B cell (primary cell): ENCODE results near the gene TGFBI. TPM values are rescaled to one million over a fixed set of nuclear protein-coding genes. Genes with fewer than 3 reads are reported as not detected.

Experiments used
- ATAC-seq: fragments of 200-7000 bp; cut with Tn5 transposase; one replicate; pipeline ENCODE4 v1.10.0; 2021; ENCODE audit warnings: low read depth, mild to moderate bottlenecking, moderate number of reproducible peaks, moderate library complexity
- CTCF ChIA-PET: fragments of 350-600 bp; sonication (Branson Sonifier 250); formaldehyde crosslinking; loops from one replicate; lab custom pipeline; 2021; ENCODE audit warnings: antibody characterized with exemption, inconsistent platforms; lab: Charles Lee
- POLR2A ChIA-PET: fragments of 350-600 bp; sonication (Branson Sonifier 250); formaldehyde crosslinking; loops from one replicate; lab custom pipeline; 2021; ENCODE audit warnings: antibody characterized with exemption; lab: Charles Lee
- DNase-seq: peaks from one replicate; pipeline ENCODE4 v3.0.0; 2013
- H2AFZ ChIP-seq: 2 replicates; pipeline ENCODE4 v1.6.1; 2012; ENCODE audit warnings: mild to moderate bottlenecking, low read depth, low read length; ENCODE audit not compliant: insufficient read depth, poor library complexity, severe bottlenecking
- H3K27ac ChIP-seq, 2 donors: 1 replicate in 1 of 2; 2 replicates in 1 of 2; pipeline ENCODE4 v1.5.1; 2012 to 2013; ENCODE audit warnings: low read length in 2 of 2, mild to moderate bottlenecking in 2 of 2, moderate library complexity in 1 of 2
- H3K27me3 ChIP-seq, 4 experiments: fragments of 200-600 bp in 1 of 4; sonication (generic) in 1 of 4; replicated peaks in 1 of 4; 1 replicate in 2 of 4; 2 replicates in 2 of 4; pipeline versions ENCODE4 v1.6.1 to v1.7.0; 2013 to 2016; ENCODE audit warnings: low read length in 3 of 4, mild to moderate bottlenecking in 2 of 4, mixed read lengths in 1 of 4, moderate library complexity in 1 of 4; ENCODE audit not compliant: insufficient read depth in 4 of 4, control insufficient read depth in 3 of 4; ENCODE audit errors: control extremely low read depth in 1 of 4
- H3K36me3 ChIP-seq, 2 experiments: replicated peaks in 1 of 2; 1 replicate in 1 of 2; 2 replicates in 1 of 2; pipeline versions ENCODE4 v1.6.1 to v1.7.1; 2013; ENCODE audit warnings: low read length in 1 of 2; ENCODE audit not compliant: insufficient read depth in 2 of 2, control insufficient read depth in 1 of 2; ENCODE audit errors: control extremely low read depth in 1 of 2, extremely low read depth in 1 of 2
- H3K4me1 ChIP-seq, 2 donors: fragments of 200-600 bp in 1 of 2; sonication (generic) in 1 of 2; 1 replicate in 1 of 2; 2 replicates in 1 of 2; pipeline versions ENCODE4 v1.5.1 to v1.6.1; 2013 to 2017; ENCODE audit warnings: low read length in 2 of 2; ENCODE audit not compliant: control insufficient read depth in 2 of 2, insufficient read depth in 2 of 2
- H3K4me2 ChIP-seq: replicated peaks from 2 replicates; pipeline ENCODE3; 2012; ENCODE audit warnings: mild to moderate bottlenecking, low read depth, low read length; ENCODE audit not compliant: poor library complexity, severe bottlenecking
- H3K4me3 ChIP-seq, 5 experiments: fragments of 200-600 bp in 1 of 5; sonication (generic) in 1 of 5; 1 replicate in 3 of 5; 2 replicates in 2 of 5; pipeline versions ENCODE4 v1.5.1 to v1.7.0; 2011 to 2016; ENCODE audit warnings: low read length in 4 of 5, mild to moderate bottlenecking in 4 of 5, low read depth in 2 of 5, control low read depth in 1 of 5, moderate library complexity in 1 of 5; ENCODE audit not compliant: insufficient read depth in 1 of 5; ENCODE audit errors: control extremely low read depth in 1 of 5, extremely low read depth in 1 of 5
- H3K79me2 ChIP-seq: fragments of 200-600 bp; sonication (generic); one replicate; pipeline ENCODE4 v1.6.0; 2016; ENCODE audit warnings: low read length; ENCODE audit not compliant: control insufficient read depth, insufficient read depth
- H3K9ac ChIP-seq: fragments of 200-600 bp; sonication (generic); 2 replicates; pipeline ENCODE4 v1.6.1; 2017; ENCODE audit warnings: mild to moderate bottlenecking, low read length, moderate library complexity
- H3K9me3 ChIP-seq, 3 donors: one replicate each; pipeline versions ENCODE4 v1.6.1 to v1.7.1; 2013; ENCODE audit warnings: low read length in 2 of 3; ENCODE audit not compliant: control insufficient read depth in 2 of 3, insufficient read depth in 1 of 3; ENCODE audit errors: control extremely low read depth in 1 of 3
- H4K20me1 ChIP-seq: 2 replicates; pipeline ENCODE4 v1.6.0; 2012; ENCODE audit warnings: mild to moderate bottlenecking, low read length; ENCODE audit not compliant: insufficient read depth, control insufficient read depth, poor library complexity, severe bottlenecking
- H3K27ac Mint-ChIP-seq: one replicate; pipeline ENCODE4 v1.8.0; 2021; ENCODE audit warnings: mixed read lengths
- H3K27me3 Mint-ChIP-seq: one replicate; pipeline ENCODE4 v1.8.0; 2021; ENCODE audit warnings: mixed read lengths
- H3K4me1 Mint-ChIP-seq: one replicate; pipeline ENCODE4 v1.8.0; 2021; ENCODE audit warnings: mixed read lengths
- H3K4me3 Mint-ChIP-seq: one replicate; pipeline ENCODE4 v1.8.0; 2021; ENCODE audit warnings: mixed read lengths
- H3K9me3 Mint-ChIP-seq: one replicate; pipeline ENCODE4 v1.8.0; 2022; ENCODE audit warnings: mixed read lengths; ENCODE audit not compliant: insufficient read depth
- CTCF ChIP-seq: fragments of 200-600 bp; IDR thresholded peaks from one replicate; pipeline ENCODE4 v1.8.0; 2022; ENCODE audit warnings: antibody characterized with exemption, mild to moderate bottlenecking
- EZH2 ChIP-seq: IDR thresholded peaks from 2 replicates; pipeline ENCODE4 v1.6.1; 2012; ENCODE audit warnings: borderline replicate concordance, low read depth, mild to moderate bottlenecking, moderate library complexity, low read length; ENCODE audit not compliant: insufficient read depth, poor library complexity, severe bottlenecking
- WGBS: methylation state at CpG from one replicate; pipeline ENCODE4 v1.1.5; 2013; ENCODE audit warnings: missing lambda C conversion rate; ENCODE audit not compliant: insufficient coverage; 5-methylcytosine and 5-hydroxymethylcytosine counted together
- intact Hi-C: fragments of 100-400 bp; cut with micrococcal nuclease; formaldehyde crosslinking; loops from one replicate; pipeline ENCODE4 v1.10.0; 2022
- polyA plus RNA-seq: library from polyadenylated mRNA; depleted of rRNA; stranded (reverse); fragments of >200 nt; gene quantifications from 2 replicates; pipeline ENCODE4 v1.2.3, GENCODE V29; 2012
- total RNA-seq, 2 donors: library from RNA; stranded (reverse); fragments of 120-200 nt in 1 of 2; gene quantifications; 1 replicate in 1 of 2; 2 replicates in 1 of 2; pipeline versions ENCODE4 v1.2.3 to v1.2.4, GENCODE V29; 2013 to 2022

Gene TGFBI
- total and polyA plus RNA-seq, 2 donors (not counting 1 experiment from before 2014, with no cell fraction given) = 3.7 to 4.5 TPM

DNA sequence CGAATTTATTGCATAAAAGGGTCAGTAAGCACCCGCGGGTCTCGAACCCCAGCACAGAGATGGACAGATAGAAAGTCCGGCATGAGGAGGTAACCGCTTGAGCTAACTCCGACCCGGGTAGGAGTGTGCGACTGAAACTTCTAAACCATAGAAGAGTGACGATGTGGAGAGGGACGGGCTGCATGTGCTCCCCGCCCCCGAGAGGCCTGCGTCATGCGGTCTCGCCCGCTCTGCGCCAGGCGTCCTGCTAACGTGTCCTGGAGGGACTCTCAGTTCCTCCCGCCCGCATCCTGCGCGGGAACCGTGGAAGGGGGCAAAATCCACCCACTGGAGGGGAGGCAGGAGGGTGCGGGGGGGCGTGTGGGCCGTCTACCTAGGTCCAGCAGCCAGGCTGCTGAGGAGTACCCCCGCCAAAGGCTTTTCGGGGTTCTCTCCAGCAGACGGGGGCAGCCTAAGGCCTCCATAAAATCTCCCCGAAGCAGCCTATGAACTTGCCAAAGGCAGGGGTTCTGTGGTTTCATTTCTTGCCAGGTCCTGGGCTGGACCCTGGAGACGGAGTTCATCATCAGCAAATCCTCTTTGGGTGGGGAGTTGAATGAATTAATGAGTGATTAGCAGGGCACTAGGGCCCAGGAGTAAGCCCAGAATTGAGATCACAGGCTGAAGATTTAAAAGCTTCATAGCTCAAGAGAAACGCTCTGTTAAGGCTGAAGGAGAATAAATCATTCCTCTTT, 51.9 kb downstream of the TGFBI start:
- CTCF ChIA-PET = no interaction called here

More for the DNA sequence above, 51.9 kb downstream of the TGFBI start:
- Mint-ChIP-seq H3K27me3 (peaks cover 42% of the 10 kb centered on the region), H3K9me3 (no peaks in the 10 kb centered on the region), H3K4me3 (peak overlapping the region; percentile 82), H3K4me1 (peaks cover 8% of the 10 kb centered on the region), H3K27ac (no peak overlapping the region)
- peak overlapping the region; percentile 49 for H3K9ac ChIP-seq
- peak overlapping the region; percentile 69 for H3K4me2 ChIP-seq
- H3K4me1 ChIP-seq = peaks cover 4 to 17% of the 10 kb centered on the region in 2 donors
- H3K4me3 ChIP-seq = peak overlapping the region in 4 of 5 experiments; percentile 2 to 46 (median 32)
- no peaks in the 10 kb centered on the region for H3K36me3 ChIP-seq
- ATAC-seq = peak; percentile 91
- POLR2A ChIA-PET = no interaction called here
- peak; percentile 65 for DNase-seq
- TF ChIP-seq EZH2 (no peak), CTCF (no peak)
- intact Hi-C loops = no loop called here
- H2AFZ ChIP-seq = peak overlapping the region; percentile 46
- 65% methylated on average over 33 of the region's 34 CpGs for WGBS
- H3K27me3 ChIP-seq = peaks cover 0 to 63% (median 19%) of the 10 kb centered on the region in 4 experiments
- no peaks in the 10 kb centered on the region for H4K20me1 ChIP-seq
- no peaks in the 10 kb centered on the region for H3K79me2 ChIP-seq
- H3K9me3 ChIP-seq = no peaks in the 10 kb centered on the region
- no peak overlapping the region for H3K27ac ChIP-seq
